ENCODE measurements around the gene ATAT1. TPM values are rescaled to one million over a fixed set of nuclear protein-coding genes. Genes with fewer than 3 reads are reported as not detected.

Gene ATAT1
- total and polyA plus RNA-seq, 2 of the 13 experiments (the other 11 are each of a cell fraction or from before 2014, with no cell fraction given) = 9.2 to 23.6 TPM

DNA sequence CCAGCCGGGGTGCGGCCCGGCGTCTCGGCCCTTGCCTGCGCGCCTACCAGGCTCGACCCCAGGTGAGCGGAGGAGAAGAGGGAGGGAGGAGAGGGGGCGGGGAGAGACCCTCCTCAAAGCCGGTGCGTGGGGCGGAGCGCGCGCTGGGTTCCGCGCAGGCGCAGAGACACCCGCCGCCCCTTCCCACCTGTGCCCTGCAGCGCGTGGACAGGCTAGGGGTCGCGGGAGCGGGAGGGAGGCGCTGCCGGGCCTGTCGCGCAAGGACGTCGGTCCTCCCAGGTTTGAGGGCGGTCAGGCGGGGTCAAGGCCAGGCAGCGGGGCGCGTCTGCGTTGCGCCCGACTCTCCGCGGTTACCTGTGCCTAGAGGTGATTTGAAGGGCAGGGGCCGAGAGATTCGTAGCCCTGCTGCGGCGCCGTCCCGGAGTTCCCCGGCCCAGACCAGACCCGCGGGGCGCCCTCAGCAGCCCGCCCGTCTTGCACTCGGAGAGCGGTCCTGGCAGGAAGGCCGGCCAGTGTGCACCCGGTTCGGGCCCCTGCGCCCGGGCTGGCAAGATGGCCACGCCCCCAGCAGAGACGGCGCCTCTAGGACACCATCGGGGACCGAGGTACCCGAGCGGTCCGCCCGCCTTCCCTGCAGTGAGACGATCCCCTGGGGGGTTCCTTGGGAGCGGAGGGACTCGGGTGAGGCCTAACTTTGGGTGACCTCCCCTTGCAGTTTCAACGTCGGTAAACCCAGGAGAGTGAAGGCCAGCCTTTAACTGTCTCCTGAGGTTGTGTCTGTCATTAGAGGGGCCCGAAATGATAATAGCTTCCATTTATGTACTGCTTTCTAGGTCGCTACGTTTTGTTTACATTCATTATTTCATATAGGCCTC lies 20.8 kb downstream of the ATAT1 start (continued):
- TF ChIP-seq, protein P1, sequence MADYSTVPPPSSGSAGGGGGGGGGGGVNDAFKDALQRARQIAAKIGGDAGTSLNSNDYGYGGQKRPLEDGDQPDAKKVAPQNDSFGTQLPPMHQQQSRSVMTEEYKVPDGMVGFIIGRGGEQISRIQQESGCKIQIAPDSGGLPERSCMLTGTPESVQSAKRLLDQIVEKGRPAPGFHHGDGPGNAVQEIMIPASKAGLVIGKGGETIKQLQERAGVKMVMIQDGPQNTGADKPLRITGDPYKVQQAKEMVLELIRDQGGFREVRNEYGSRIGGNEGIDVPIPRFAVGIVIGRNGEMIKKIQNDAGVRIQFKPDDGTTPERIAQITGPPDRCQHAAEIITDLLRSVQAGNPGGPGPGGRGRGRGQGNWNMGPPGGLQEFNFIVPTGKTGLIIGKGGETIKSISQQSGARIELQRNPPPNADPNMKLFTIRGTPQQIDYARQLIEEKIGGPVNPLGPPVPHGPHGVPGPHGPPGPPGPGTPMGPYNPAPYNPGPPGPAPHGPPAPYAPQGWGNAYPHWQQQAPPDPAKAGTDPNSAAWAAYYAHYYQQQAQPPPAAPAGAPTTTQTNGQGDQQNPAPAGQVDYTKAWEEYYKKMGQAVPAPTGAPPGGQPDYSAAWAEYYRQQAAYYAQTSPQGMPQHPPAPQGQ (CRISPR knock-in tag; IDR thresholded peaks at IDR 0.05; ENCODE audit: borderline replicate concordance) = peak; percentile 96; the same call in 1 of the 2 replicates
- TF ChIP-seq ZNF430 (CRISPR knock-in tag; IDR thresholded peaks at IDR 0.05) (peak; percentile 92), ZNF75D (CRISPR knock-in tag; IDR thresholded peaks at IDR 0.05; ENCODE audit: borderline replicate concordance) (no peak), ZNF629 (CRISPR knock-in tag; conservative IDR thresholded peaks at IDR 0.05) (no peak; the same call in 1 of the 2 replicates), ZNF143 (CRISPR knock-in tag; IDR thresholded peaks at IDR 0.05) (peak; percentile 50), HNRNPK (IDR thresholded peaks at IDR 0.05; ENCODE audit: low read depth, low read length, poor library complexity, severe bottlenecking) (peak; percentile 98), YEATS4 (CRISPR knock-in tag; IDR thresholded peaks at IDR 0.05; ENCODE audit: borderline replicate concordance) (peak; percentile 99), NCOA2 (CRISPR knock-in tag; IDR thresholded peaks at IDR 0.05) (peak; percentile 37; the same call in 1 of the 2 replicates), HMGA1 (CRISPR knock-in tag; conservative IDR thresholded peaks at IDR 0.05) (no peak), KDM6A (CRISPR knock-in tag; IDR thresholded peaks at IDR 0.05; ENCODE audit: low read depth) (no peak), ZNF850 (CRISPR knock-in tag; conservative IDR thresholded peaks at IDR 0.05) (0 out of 2 replicates have a peak, but pooled peaks have one; percentile 72), ZNF777 (CRISPR knock-in tag; IDR thresholded peaks at IDR 0.05) (peak; percentile 82), MYC (CRISPR knock-in tag; IDR thresholded peaks at IDR 0.05; ENCODE audit: borderline replicate concordance) (peak; percentile 99)
- TF ChIP-seq, protein P2, sequence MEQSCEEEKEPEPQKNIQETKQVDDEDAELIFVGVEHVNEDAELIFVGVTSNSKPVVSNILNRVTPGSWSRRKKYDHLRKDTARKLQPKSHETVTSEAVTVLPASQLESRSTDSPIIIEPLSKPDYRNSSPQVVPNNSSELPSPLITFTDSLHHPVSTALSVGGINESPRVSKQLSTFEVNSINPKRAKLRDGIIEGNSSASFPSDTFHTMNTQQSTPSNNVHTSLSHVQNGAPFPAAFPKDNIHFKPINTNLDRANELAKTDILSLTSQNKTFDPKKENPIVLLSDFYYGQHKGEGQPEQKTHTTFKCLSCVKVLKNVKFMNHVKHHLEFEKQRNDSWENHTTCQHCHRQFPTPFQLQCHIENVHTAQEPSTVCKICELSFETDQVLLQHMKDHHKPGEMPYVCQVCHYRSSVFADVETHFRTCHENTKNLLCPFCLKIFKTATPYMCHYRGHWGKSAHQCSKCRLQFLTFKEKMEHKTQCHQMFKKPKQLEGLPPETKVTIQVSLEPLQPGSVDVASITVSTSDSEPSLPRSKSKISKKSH (CRISPR knock-in tag; IDR thresholded peaks at IDR 0.05; ENCODE audit: borderline replicate concordance) = peak; percentile 78
- TF ChIP-seq, protein P3, sequence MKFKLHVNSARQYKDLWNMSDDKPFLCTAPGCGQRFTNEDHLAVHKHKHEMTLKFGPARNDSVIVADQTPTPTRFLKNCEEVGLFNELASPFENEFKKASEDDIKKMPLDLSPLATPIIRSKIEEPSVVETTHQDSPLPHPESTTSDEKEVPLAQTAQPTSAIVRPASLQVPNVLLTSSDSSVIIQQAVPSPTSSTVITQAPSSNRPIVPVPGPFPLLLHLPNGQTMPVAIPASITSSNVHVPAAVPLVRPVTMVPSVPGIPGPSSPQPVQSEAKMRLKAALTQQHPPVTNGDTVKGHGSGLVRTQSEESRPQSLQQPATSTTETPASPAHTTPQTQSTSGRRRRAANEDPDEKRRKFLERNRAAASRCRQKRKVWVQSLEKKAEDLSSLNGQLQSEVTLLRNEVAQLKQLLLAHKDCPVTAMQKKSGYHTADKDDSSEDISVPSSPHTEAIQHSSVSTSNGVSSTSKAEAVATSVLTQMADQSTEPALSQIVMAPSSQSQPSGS (CRISPR knock-in tag; IDR thresholded peaks at IDR 0.05) = peak; percentile 85
- TF ChIP-seq, protein P4, sequence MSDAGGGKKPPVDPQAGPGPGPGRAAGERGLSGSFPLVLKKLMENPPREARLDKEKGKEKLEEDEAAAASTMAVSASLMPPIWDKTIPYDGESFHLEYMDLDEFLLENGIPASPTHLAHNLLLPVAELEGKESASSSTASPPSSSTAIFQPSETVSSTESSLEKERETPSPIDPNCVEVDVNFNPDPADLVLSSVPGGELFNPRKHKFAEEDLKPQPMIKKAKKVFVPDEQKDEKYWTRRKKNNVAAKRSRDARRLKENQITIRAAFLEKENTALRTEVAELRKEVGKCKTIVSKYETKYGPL (CRISPR knock-in tag; IDR thresholded peaks at IDR 0.05) = peak; percentile 35; the same call in 1 of the 2 replicates
- TF ChIP-seq, protein P5, sequence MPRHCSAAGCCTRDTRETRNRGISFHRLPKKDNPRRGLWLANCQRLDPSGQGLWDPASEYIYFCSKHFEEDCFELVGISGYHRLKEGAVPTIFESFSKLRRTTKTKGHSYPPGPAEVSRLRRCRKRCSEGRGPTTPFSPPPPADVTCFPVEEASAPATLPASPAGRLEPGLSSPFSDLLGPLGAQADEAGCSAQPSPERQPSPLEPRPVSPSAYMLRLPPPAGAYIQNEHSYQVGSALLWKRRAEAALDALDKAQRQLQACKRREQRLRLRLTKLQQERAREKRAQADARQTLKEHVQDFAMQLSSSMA (CRISPR knock-in tag; IDR thresholded peaks at IDR 0.05) = peak; percentile 84; the same call in 1 of the 2 replicates
- TF ChIP-seq, protein P6, sequence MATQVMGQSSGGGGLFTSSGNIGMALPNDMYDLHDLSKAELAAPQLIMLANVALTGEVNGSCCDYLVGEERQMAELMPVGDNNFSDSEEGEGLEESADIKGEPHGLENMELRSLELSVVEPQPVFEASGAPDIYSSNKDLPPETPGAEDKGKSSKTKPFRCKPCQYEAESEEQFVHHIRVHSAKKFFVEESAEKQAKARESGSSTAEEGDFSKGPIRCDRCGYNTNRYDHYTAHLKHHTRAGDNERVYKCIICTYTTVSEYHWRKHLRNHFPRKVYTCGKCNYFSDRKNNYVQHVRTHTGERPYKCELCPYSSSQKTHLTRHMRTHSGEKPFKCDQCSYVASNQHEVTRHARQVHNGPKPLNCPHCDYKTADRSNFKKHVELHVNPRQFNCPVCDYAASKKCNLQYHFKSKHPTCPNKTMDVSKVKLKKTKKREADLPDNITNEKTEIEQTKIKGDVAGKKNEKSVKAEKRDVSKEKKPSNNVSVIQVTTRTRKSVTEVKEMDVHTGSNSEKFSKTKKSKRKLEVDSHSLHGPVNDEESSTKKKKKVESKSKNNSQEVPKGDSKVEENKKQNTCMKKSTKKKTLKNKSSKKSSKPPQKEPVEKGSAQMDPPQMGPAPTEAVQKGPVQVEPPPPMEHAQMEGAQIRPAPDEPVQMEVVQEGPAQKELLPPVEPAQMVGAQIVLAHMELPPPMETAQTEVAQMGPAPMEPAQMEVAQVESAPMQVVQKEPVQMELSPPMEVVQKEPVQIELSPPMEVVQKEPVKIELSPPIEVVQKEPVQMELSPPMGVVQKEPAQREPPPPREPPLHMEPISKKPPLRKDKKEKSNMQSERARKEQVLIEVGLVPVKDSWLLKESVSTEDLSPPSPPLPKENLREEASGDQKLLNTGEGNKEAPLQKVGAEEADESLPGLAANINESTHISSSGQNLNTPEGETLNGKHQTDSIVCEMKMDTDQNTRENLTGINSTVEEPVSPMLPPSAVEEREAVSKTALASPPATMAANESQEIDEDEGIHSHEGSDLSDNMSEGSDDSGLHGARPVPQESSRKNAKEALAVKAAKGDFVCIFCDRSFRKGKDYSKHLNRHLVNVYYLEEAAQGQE (IDR thresholded peaks at IDR 0.05; ENCODE audit: borderline replicate concordance in 1 of 2, low read depth in 1 of 2, low read length in 2 of 2) = no peak
